GM12864 (cell line): Measurements from ENCODE around the gene SELENOP.

Experiments
- DNase-seq: peaks from one replicate; pipeline ENCODE4 v3.0.0-alpha.2; 2011; ENCODE audit warnings: low read depth
- H3K4me3 ChIP-seq: 2 replicates; pipeline ENCODE4 v1.5.1; 2011; ENCODE audit warnings: mild to moderate bottlenecking, low read depth, low read length, control low read depth
- CTCF ChIP-seq: IDR thresholded peaks from 2 replicates; pipeline ENCODE4 v1.5.1; 2011; ENCODE audit warnings: low read depth, mild to moderate bottlenecking, moderate library complexity, low read length, control low read depth, inconsistent platforms; ENCODE audit errors: missing control alignments

The SELENOP gene

GRCh38 chr5:42759456-42759855, 52.2 kb downstream of the SELENOP start:
- H3K4me3 ChIP-seq: no peak overlapping the region
- DNase-seq: no peak
- no peak for TF ChIP-seq CTCF

GRCh38 chr5:42756606-42757601, 54.8 kb downstream of the SELENOP start, which contains the start of gene CCDC152:
Gene CCDC152 (plus strand): TSS chr5:42756818. CDS start chr5:42759122, 2,304 bp downstream.
- DNase-seq: no peak
- TF ChIP-seq CTCF: no peak
- H3K4me3 ChIP-seq: no peak within 1 kb of the TSS

GRCh38 chr5:42753099-42753498, 58.6 kb downstream of the SELENOP start:
- TF ChIP-seq CTCF: no peak
- no peak overlapping the region for H3K4me3 ChIP-seq
- no peak for DNase-seq

- H3K4me3 ChIP-seq: no peak overlapping the region
- DNase-seq: no peak
- no peak for TF ChIP-seq CTCF
Measured at GRCh38 chr5:42751044-42751443, 60.6 kb downstream of the SELENOP start.

GRCh38 chr5:42750507-42750906, 61.2 kb downstream of the SELENOP start:
- H3K4me3 ChIP-seq: no peak overlapping the region
- TF ChIP-seq CTCF: no peak
- DNase-seq: no peak
